Esophagus squamous epithelium (tissue), 5 donors: ENCODE results near the gene PTPRM. TPM values are rescaled to one million over a fixed set of nuclear protein-coding genes. Genes with fewer than 3 reads are reported as not detected.

Source experiments
- DNase-seq: peaks from one replicate; lab custom pipeline; 2025; lab: John Stamatoyannopoulos, UW
- H3K27ac ChIP-seq, 4 donors: fragments of 200-600 bp; sonication (generic); one replicate each; pipeline ENCODE4 v1.5.1; 2016 to 2019; ENCODE audit warnings: mild to moderate bottlenecking in 1 of 4
- H3K27me3 ChIP-seq, 4 donors: fragments of 200-600 bp; sonication (generic); 1 replicate in 3 of 4; 2 replicates in 1 of 4; pipeline versions ENCODE4 v1.5.1 to v1.6.0; 2017 to 2021; ENCODE audit warnings: antibody characterized with exemption in 1 of 4
- H3K36me3 ChIP-seq, 3 donors: fragments of 200-600 bp; sonication (generic); one replicate each; pipeline ENCODE4 v1.5.1; 2016 to 2019
- H3K4me1 ChIP-seq, 3 donors: fragments of 200-600 bp; sonication (generic); one replicate each; pipeline ENCODE4 v1.5.1; 2017 to 2019
- H3K4me3 ChIP-seq, 4 donors: fragments of 200-600 bp; sonication (generic); 1 replicate in 3 of 4; 2 replicates in 1 of 4; pipeline ENCODE4 v1.5.1; 2016 to 2019; ENCODE audit warnings: mild to moderate bottlenecking in 2 of 4, moderate library complexity in 1 of 4
- H3K9me3 ChIP-seq, 3 donors: fragments of 200-600 bp; sonication (generic); one replicate each; pipeline ENCODE4 v1.5.1; 2016 to 2019
- POLR2A ChIP-seq, 4 donors: fragments of 450-650 bp; IDR thresholded peaks; one replicate each; pipeline ENCODE4 v1.6.1; 2017; ENCODE audit warnings: antibody characterized with exemption in 4 of 4, mild to moderate bottlenecking in 4 of 4, moderate library complexity in 3 of 4
- WGBS, 2 donors: methylation state at CpG; one replicate each; pipeline ENCODE4 v1.1.5; 2018; 5-methylcytosine and 5-hydroxymethylcytosine counted together
- intact Hi-C: fragments of 100-400 bp; cut with DNase I; formaldehyde crosslinking; loops from one replicate; pipeline ENCODE4 v1.15.0; 2022
- total RNA-seq, 4 donors: library from RNA; depleted of rRNA; stranded (reverse); fragments of >200 nt; gene quantifications; one replicate each; pipeline ENCODE4 v1.1.0, GENCODE V29; 2016
- TF ChIP-seq, protein P1 (sequence below), 6 experiments: fragments of 450-650 bp in 4 of 6; fragments of 200-600 bp in 2 of 6; sonication (generic) in 2 of 6; IDR thresholded peaks; one replicate each; pipeline ENCODE4 v1.5.1; 2016 to 2019; ENCODE audit warnings: antibody characterized with exemption in 6 of 6, mild to moderate bottlenecking in 4 of 6, moderate library complexity in 4 of 6
- donor health status: DM: yes; HTN: yes; CAD: no.

Gene PTPRM
- total RNA-seq, 4 donors from 2014 or later = 6.5 to 38.7 (median 11.1) TPM

DNA sequence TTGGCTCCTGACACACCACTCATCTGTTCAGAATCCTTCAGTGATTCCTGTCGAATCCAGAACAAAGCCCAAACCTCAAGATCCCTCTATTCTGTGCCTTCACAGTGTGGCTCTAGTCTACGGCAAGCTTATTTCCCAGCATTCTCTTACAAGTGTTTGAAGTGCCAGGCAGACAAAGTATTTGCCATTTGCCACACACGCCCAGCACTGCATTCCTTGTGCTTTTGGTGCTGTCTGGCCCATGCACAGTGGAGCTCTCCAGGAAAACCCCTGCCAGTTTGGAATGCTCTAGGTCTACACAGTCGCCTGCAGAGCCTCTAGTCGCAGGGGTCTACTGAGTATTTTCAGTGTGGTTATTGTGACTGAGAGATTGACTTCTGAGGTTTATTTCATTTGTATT lies 783.5 kb downstream of the PTPRM start:
- Histone ChIP-seq H3K4me1 (no peaks in the 10 kb centered on the region), H3K27ac (no peak overlapping the region), H3K36me3 (peaks cover 0 to 6% (median 0%) of the 10 kb centered on the region in 3 donors), H3K9me3 (no peaks in the 10 kb centered on the region), H3K4me3 (no peak overlapping the region), H3K27me3 (no peaks in the 10 kb centered on the region)
- intact Hi-C loops = no loop called here
- no peak for DNase-seq
- 72 to 78% methylated on average over 5 of the region's 5 CpGs for WGBS, 2 donors
- TF ChIP-seq, protein P1, sequence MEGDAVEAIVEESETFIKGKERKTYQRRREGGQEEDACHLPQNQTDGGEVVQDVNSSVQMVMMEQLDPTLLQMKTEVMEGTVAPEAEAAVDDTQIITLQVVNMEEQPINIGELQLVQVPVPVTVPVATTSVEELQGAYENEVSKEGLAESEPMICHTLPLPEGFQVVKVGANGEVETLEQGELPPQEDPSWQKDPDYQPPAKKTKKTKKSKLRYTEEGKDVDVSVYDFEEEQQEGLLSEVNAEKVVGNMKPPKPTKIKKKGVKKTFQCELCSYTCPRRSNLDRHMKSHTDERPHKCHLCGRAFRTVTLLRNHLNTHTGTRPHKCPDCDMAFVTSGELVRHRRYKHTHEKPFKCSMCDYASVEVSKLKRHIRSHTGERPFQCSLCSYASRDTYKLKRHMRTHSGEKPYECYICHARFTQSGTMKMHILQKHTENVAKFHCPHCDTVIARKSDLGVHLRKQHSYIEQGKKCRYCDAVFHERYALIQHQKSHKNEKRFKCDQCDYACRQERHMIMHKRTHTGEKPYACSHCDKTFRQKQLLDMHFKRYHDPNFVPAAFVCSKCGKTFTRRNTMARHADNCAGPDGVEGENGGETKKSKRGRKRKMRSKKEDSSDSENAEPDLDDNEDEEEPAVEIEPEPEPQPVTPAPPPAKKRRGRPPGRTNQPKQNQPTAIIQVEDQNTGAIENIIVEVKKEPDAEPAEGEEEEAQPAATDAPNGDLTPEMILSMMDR (IDR thresholded peaks at IDR 0.05) = no peak
- TF ChIP-seq POLR2A (IDR thresholded peaks at IDR 0.05) = no peak

DNA sequence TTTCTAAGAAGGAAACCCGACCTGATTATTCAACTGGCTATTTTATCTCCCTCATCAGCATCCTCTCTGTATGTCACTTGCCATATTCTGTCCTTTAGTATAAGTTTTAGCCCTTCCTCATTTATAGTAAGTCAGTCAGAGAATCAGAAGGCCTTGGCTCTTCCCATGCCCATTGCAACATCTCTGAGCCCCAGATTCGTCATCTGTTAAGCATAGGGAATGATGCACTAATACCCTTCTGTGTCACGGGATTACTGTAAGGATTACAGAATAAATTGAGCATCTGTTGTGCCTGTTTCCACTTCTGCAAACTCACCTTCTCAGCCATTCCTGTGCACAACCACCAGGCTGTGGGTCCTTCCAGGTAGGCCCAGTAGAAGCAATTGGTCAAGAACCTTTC lies 784.0 kb downstream of the PTPRM start:
- Histone ChIP-seq H3K27me3 (no peaks in the 10 kb centered on the region), H3K36me3 (peaks cover 0 to 6% (median 0%) of the 10 kb centered on the region in 3 donors), H3K4me1 (no peaks in the 10 kb centered on the region), H3K9me3 (no peaks in the 10 kb centered on the region), H3K4me3 (no peak overlapping the region), H3K27ac (no peak overlapping the region)
- 53 to 55% methylated on average over 3 of the region's 3 CpGs for WGBS, 2 donors
- TF ChIP-seq, protein P1 (IDR thresholded peaks at IDR 0.05) = no peak
- no peak for TF ChIP-seq POLR2A (IDR thresholded peaks at IDR 0.05)
- no peak for DNase-seq
- intact Hi-C loops = no loop called here

GRCh38 chr18:8354304-8354703 lies 787.2 kb downstream of the PTPRM start:
- H3K4me3 ChIP-seq = no peak overlapping the region
- no peaks in the 10 kb centered on the region for H3K36me3 ChIP-seq
- TF ChIP-seq, protein P1 (IDR thresholded peaks at IDR 0.05) = no peak
- no peak for TF ChIP-seq POLR2A (IDR thresholded peaks at IDR 0.05)
- no peak for DNase-seq
- WGBS, 2 donors = 68 to 77% methylated on average over 5 of the region's 5 CpGs
- no peaks in the 10 kb centered on the region for H3K27me3 ChIP-seq
- H3K4me1 ChIP-seq = no peaks in the 10 kb centered on the region
- no peaks in the 10 kb centered on the region for H3K9me3 ChIP-seq
- H3K27ac ChIP-seq = no peak overlapping the region
- intact Hi-C loops = no loop called here

DNA sequence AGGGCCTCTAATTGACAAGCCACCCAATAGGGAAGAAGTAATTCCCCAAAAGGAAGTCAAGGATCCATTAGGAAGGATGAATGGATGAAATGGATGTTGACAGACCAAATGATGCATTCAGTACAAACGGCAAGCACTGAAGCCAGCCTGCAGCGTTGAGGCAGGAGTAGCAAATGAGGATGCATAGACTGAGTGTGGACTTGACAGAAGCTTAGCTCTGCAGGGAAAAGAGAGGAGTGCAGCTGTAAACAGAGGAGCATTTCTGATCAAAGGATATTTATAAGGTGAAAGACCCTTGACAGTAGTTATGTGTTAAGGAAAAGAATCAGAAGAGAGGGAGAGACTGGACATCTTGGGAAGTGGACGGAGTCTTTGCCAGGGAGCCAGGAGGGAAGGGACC lies 788.9 kb downstream of the PTPRM start:
- H3K27ac ChIP-seq = no peak overlapping the region
- TF ChIP-seq, protein P1 (IDR thresholded peaks at IDR 0.05) = no peak
- no peak for TF ChIP-seq POLR2A (IDR thresholded peaks at IDR 0.05)
- no peaks in the 10 kb centered on the region for H3K36me3 ChIP-seq
- WGBS, 2 donors = 73 to 93% methylated on average over 3 of the region's 3 CpGs
- no peaks in the 10 kb centered on the region for H3K9me3 ChIP-seq
- no peaks in the 10 kb centered on the region for H3K4me1 ChIP-seq
- intact Hi-C loops = no loop called here
- H3K4me3 ChIP-seq = no peak overlapping the region
- no peaks in the 10 kb centered on the region for H3K27me3 ChIP-seq
- DNase-seq = no peak

DNA sequence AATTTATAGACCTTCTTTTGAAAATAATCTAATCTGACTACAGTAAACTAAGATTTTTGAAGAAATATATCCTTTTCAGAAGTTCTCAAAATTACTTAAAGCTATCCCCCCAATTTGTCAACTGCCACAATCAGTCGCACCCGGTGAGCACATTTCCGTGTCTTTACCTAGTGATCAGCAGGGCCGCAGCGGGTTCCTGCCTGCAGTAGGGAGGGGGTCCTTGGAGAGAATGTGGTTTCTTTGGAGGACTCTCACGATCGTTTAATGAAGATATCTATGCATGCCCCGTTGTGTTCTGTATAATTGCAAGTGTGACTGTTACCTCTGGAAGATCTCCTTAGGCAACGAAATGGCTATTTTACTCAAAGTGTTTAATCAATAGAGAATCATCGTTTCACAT lies 790.2 kb downstream of the PTPRM start:
- no peak for DNase-seq
- intact Hi-C loops = no loop called here
- Histone ChIP-seq H3K27ac (no peak overlapping the region), H3K9me3 (no peaks in the 10 kb centered on the region), H3K36me3 (no peaks in the 10 kb centered on the region), H3K4me1 (no peaks in the 10 kb centered on the region), H3K4me3 (no peak overlapping the region), H3K27me3 (no peaks in the 10 kb centered on the region)
- TF ChIP-seq POLR2A (IDR thresholded peaks at IDR 0.05) = no peak
- TF ChIP-seq, protein P1 (IDR thresholded peaks at IDR 0.05) = no peak
- 84 to 91% methylated on average over 10 of the region's 10 CpGs for WGBS, 2 donors
